Purkinje cell (primary cell): ENCODE data around the gene SH3RF2. TPM values are rescaled to one million over a fixed set of nuclear protein-coding genes. Genes with fewer than 3 reads are reported as not detected.

Experiments
- polyA plus RNA-seq: library from polyadenylated mRNA; unstranded; fragments of >200 nt; fragmentation: Nextera tagmentation; gene quantifications from 2 replicates; pipeline ENCODE4 v1.2.1, GENCODE V29; 2014

Gene SH3RF2, protein sequence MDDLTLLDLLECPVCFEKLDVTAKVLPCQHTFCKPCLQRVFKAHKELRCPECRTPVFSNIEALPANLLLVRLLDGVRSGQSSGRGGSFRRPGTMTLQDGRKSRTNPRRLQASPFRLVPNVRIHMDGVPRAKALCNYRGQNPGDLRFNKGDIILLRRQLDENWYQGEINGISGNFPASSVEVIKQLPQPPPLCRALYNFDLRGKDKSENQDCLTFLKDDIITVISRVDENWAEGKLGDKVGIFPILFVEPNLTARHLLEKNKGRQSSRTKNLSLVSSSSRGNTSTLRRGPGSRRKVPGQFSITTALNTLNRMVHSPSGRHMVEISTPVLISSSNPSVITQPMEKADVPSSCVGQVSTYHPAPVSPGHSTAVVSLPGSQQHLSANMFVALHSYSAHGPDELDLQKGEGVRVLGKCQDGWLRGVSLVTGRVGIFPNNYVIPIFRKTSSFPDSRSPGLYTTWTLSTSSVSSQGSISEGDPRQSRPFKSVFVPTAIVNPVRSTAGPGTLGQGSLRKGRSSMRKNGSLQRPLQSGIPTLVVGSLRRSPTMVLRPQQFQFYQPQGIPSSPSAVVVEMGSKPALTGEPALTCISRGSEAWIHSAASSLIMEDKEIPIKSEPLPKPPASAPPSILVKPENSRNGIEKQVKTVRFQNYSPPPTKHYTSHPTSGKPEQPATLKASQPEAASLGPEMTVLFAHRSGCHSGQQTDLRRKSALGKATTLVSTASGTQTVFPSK
- not detected in 2 replicates for polyA plus RNA-seq

DNA sequence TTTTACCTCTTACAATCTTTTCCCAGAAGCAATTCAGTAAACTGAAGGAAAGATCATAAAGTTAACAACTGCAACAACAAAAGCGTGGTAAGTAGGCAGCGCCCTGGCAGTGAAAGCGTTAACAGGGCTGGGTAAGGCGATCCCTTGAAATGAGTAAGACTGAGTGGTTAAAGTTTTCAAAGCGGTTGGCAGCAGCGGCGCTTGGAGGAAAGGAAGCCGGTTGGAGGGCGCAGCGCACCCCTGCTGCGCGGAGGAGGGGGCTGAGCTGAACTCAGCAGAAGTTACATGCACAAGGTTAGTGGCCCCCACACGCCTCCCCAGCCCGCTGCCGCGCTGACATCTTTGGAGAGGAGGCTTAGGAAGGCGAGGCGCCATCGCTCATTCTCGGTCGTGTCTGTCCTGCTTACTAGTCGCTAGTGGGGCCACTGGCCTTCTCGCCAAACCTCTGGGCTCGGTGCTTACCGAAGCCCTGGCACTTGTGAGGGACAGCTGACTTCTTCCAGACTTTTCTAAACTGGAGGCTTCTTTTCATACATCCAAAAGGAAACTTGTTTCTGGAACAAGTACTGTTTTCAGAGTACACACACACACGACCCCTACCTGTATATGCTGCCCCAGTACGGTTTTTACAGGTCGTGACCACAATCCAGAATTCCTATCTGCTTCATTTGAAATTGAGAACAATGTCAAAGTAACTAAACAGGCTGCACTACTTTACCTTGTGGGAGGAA is at the start of gene SH3RF2:
TSS of gene SH3RF2 (plus strand) at position 178 of the 731 bp plus-strand sequence. CDS start 1,351 bp downstream, outside the sequence.

GRCh38 chr5:146105477-146105876 is 169.1 kb downstream of the SH3RF2 start, which contains the start of gene PLAC8L1:
Gene PLAC8L1, minus strand, starts transcription at chr5:146105577. Its CDS starts 1,266 bp downstream, at chr5:146104311.

Other genes with a start within 250 kb of the SH3RF2 start
- gene PRELID2, start 101.2 kb upstream of the SH3RF2 start, polyA plus RNA-seq = 2.0 TPM in 1 of 2 replicates, not detected in the other
- not detected in 2 replicates for gene GRXCR2, start 63.6 kb upstream of the SH3RF2 start, polyA plus RNA-seq
- gene PLAC8L1, start 169.0 kb downstream of the SH3RF2 start, polyA plus RNA-seq = not detected in 2 replicates
- 160 and 199 TPM in 2 replicates for gene LARS1, start 246.1 kb downstream of the SH3RF2 start, polyA plus RNA-seq